Liver (tissue), 9 donors: Measurements from ENCODE around the gene GMDS. TPM values are rescaled to one million over a fixed set of nuclear protein-coding genes. Genes with fewer than 3 reads are reported as not detected.
A peak's percentile ranks its signal among the peaks of the same experiment; 100 is the strongest.

Experiments
- DNase-seq: peaks from one replicate; pipeline ENCODE4 v3.0.0-alpha.2; 2017; ENCODE audit warnings: low spot score
- H3K27ac ChIP-seq, 2 donors: one replicate each; pipeline ENCODE4 v1.7.0; 2013; ENCODE audit warnings: inconsistent platforms in 2 of 2, low read length in 2 of 2, control low read depth in 1 of 2, low read depth in 1 of 2, mild to moderate bottlenecking in 1 of 2
- H3K27me3 ChIP-seq, 4 donors: one replicate each; pipeline versions ENCODE4 v1.6.1 to v1.7.0; 2013; ENCODE audit warnings: low read length in 3 of 4, inconsistent platforms in 1 of 4, mild to moderate bottlenecking in 1 of 4, moderate library complexity in 1 of 4; ENCODE audit not compliant: control insufficient read depth in 4 of 4, insufficient read depth in 4 of 4
- H3K36me3 ChIP-seq, 4 donors: one replicate each; pipeline versions ENCODE4 v1.6.1 to v1.7.0; 2013; ENCODE audit warnings: low read length in 3 of 4, mild to moderate bottlenecking in 3 of 4, low read depth in 1 of 4, moderate library complexity in 1 of 4; ENCODE audit not compliant: control insufficient read depth in 4 of 4, insufficient read depth in 3 of 4
- H3K4me1 ChIP-seq, 4 donors: one replicate each; pipeline versions ENCODE4 v1.6.1 to v1.7.0; 2013; ENCODE audit warnings: low read length in 3 of 4, mild to moderate bottlenecking in 3 of 4, moderate library complexity in 1 of 4; ENCODE audit not compliant: control insufficient read depth in 4 of 4, insufficient read depth in 4 of 4
- H3K4me3 ChIP-seq, 3 donors: one replicate each; pipeline versions ENCODE4 v1.6.1 to v1.7.0; 2013; ENCODE audit warnings: low read length in 3 of 3, control low read depth in 1 of 3, low read depth in 1 of 3, mild to moderate bottlenecking in 1 of 3
- H3K9ac ChIP-seq, 2 donors: one replicate each; pipeline ENCODE4 v1.7.0; 2013; ENCODE audit warnings: low read length in 2 of 2, mild to moderate bottlenecking in 2 of 2, moderate library complexity in 2 of 2, control low read depth in 1 of 2, low read depth in 1 of 2
- H3K9me3 ChIP-seq, 4 donors: one replicate each; pipeline versions ENCODE4 v1.6.1 to v1.7.0; 2013; ENCODE audit warnings: low read length in 3 of 4; ENCODE audit not compliant: control insufficient read depth in 4 of 4
- EGR1 ChIP-seq, 2 donors: IDR thresholded peaks; 2 replicates each; pipeline ENCODE4 v1.6.1; 2016 to 2018; ENCODE audit warnings: antibody characterized with exemption in 2 of 2, low read depth in 2 of 2
- FOXA1 ChIP-seq: IDR thresholded peaks from 2 replicates; pipeline ENCODE4 v1.6.1; 2016; ENCODE audit warnings: antibody characterized with exemption
- FOXA2 ChIP-seq: IDR thresholded peaks from 2 replicates; pipeline ENCODE4 v1.6.1; 2016; ENCODE audit warnings: antibody characterized with exemption
- GABPA ChIP-seq, 2 donors: IDR thresholded peaks in 1 of 2; conservative IDR thresholded peaks in 1 of 2; 2 replicates each; pipeline ENCODE4 v1.6.1; 2016; ENCODE audit warnings: antibody characterized with exemption in 2 of 2, mild to moderate bottlenecking in 1 of 2, moderate library complexity in 1 of 2
- HNF4A ChIP-seq, 2 donors: conservative IDR thresholded peaks; 2 replicates each; pipeline ENCODE4 v1.6.1; 2016; ENCODE audit warnings: antibody characterized with exemption in 2 of 2, mild to moderate bottlenecking in 2 of 2
- HNF4G ChIP-seq: IDR thresholded peaks from 2 replicates; pipeline ENCODE4 v1.6.1; 2016; ENCODE audit warnings: antibody characterized with exemption
- JUND ChIP-seq, 2 donors: IDR thresholded peaks; 2 replicates each; pipeline ENCODE4 v1.6.1; 2016; ENCODE audit warnings: antibody characterized with exemption in 2 of 2
- NR2F2 ChIP-seq: IDR thresholded peaks from 2 replicates; pipeline ENCODE4 v1.6.1; 2016; ENCODE audit warnings: antibody characterized with exemption
- RAD21 ChIP-seq, 2 donors: IDR thresholded peaks; 2 replicates each; pipeline ENCODE4 v1.6.1; 2016; ENCODE audit warnings: antibody characterized with exemption in 2 of 2, mild to moderate bottlenecking in 2 of 2
- RXRA ChIP-seq, 2 donors: IDR thresholded peaks; 2 replicates each; pipeline ENCODE4 v1.6.1; 2017 to 2018; ENCODE audit warnings: antibody characterized with exemption in 2 of 2, mild to moderate bottlenecking in 1 of 2
- SP1 ChIP-seq: IDR thresholded peaks from 2 replicates; pipeline ENCODE4 v1.6.1; 2018; ENCODE audit warnings: antibody characterized with exemption, mild to moderate bottlenecking
- TAF1 ChIP-seq: conservative IDR thresholded peaks from 2 replicates; pipeline ENCODE4 v1.6.1; 2016; ENCODE audit warnings: antibody characterized with exemption, mild to moderate bottlenecking
- YY1 ChIP-seq: IDR thresholded peaks from 2 replicates; pipeline ENCODE4 v1.6.1; 2016; ENCODE audit warnings: antibody characterized with exemption, mild to moderate bottlenecking
- WGBS: extraction: QIAGEN DNeasy Blood & Tissue Kit; methylation state at CpG from one replicate; pipeline ENCODE4 v1.1.7; 2013; 5-methylcytosine and 5-hydroxymethylcytosine counted together
- polyA plus RNA-seq, 2 donors: library from polyadenylated mRNA; stranded (reverse) in 1 of 2; unstranded in 1 of 2; fragments of 200-250 nt in 1 of 2; fragments of >200 nt in 1 of 2; fragmentation: Nextera tagmentation in 1 of 2; extraction: Ambion mirVana in 1 of 2; gene quantifications; one replicate each; pipeline versions ENCODE4 v1.2.1 to v1.2.3, GENCODE V29; 2013 to 2015
- total RNA-seq, 2 donors: library from RNA; depleted of rRNA; stranded (reverse); fragments of >200 nt; gene quantifications; one replicate each; pipeline ENCODE4 v1.2.3, GENCODE V29; 2014
- TF ChIP-seq, protein P1 (sequence below): IDR thresholded peaks from 2 replicates; pipeline ENCODE4 v1.6.1; 2016; ENCODE audit warnings: antibody characterized with exemption
- TF ChIP-seq, protein P2 (sequence below): IDR thresholded peaks from 2 replicates; pipeline ENCODE4 v1.6.1; 2016; ENCODE audit warnings: antibody characterized with exemption
- TF ChIP-seq, protein P3 (sequence below): IDR thresholded peaks from 2 replicates; pipeline ENCODE4 v1.6.1; 2016; ENCODE audit warnings: antibody characterized with exemption
- TF ChIP-seq, protein P4 (sequence below): fragments of 150-350 bp; IDR thresholded peaks from 2 replicates; pipeline ENCODE4 v1.5.1; 2017; ENCODE audit warnings: improper control_type of control experiment, low read depth, low read length; ENCODE audit not compliant: missing input control
- TF ChIP-seq, protein P5 (sequence below): IDR thresholded peaks from 2 replicates; pipeline ENCODE4 v1.6.1; 2016; ENCODE audit warnings: antibody characterized with exemption, mild to moderate bottlenecking
- donor health status: healthy.
- donor health status: healthy.
- donor health status: healthy.
- donor health status: healthy.
- donor health status: healthy.

The GMDS gene
- total and polyA plus RNA-seq, 4 donors = 3.5 to 15.6 (median 13.0) TPM

DNA sequence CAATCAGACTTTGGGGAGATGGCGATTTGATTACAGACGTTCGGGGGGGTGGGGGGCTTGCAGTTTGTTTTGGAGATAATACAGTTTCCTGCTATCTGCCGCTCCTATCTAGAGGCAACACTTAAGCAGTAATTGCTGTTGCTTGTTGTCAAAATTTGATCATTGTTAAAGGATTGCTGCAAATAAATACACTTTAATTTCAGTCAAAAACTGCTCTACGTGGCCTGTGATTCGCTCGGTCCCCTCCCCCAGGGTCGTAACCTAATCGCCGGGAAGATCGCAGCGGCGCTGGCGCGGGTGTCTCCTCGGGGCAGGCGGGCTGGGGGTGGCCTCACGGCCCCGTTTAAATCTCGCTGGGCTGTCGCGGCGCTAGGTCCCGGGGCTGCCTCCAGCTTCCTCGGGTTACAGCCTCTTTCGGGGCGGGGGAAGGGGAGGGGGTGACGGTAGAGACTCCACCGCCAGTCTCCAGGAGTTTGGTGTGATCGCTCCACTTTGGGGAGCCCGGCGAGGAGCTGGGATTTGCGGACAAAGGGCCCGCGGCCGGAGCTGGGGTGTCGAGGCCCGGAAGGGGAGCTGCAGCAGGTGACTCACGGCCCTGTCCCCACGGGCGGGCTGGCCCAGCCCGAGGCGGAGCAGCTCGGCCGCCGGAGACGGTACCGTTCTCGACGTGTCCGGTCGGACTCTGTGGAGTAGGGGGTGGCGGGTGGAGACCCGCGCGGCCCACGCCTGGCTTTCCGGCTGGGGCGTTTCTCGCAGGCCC is 631.5 kb downstream of the GMDS start:
- Histone ChIP-seq H3K9ac (no peak overlapping the region), H3K9me3 (peaks cover 0 to 9% (median 1%) of the 10 kb centered on the region in 4 donors), H3K4me3 (peak overlapping the region in 1 of 3 donors; percentile 20), H3K27ac (no peak overlapping the region), H3K27me3 (peaks cover 2 to 30% (median 4%) of the 10 kb centered on the region in 4 donors), H3K36me3 (no peaks in the 10 kb centered on the region), H3K4me1 (peaks cover 13 to 28% (median 22%) of the 10 kb centered on the region in 4 donors)
- DNase-seq = no peak
- TF ChIP-seq HNF4A (conservative IDR thresholded peaks at IDR 0.05) = no peak
- TF ChIP-seq, protein P1, sequence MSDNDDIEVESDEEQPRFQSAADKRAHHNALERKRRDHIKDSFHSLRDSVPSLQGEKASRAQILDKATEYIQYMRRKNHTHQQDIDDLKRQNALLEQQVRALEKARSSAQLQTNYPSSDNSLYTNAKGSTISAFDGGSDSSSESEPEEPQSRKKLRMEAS = no peak
- no peak for TF ChIP-seq FOXA2
- no peak for TF ChIP-seq RXRA (IDR thresholded peaks at IDR 0.05)
- TF ChIP-seq, protein P2, sequence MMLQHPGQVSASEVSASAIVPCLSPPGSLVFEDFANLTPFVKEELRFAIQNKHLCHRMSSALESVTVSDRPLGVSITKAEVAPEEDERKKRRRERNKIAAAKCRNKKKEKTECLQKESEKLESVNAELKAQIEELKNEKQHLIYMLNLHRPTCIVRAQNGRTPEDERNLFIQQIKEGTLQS = no peak
- TF ChIP-seq NR2F2 = no peak
- TF ChIP-seq EGR1 (IDR thresholded peaks at IDR 0.05; ENCODE audit: low read depth in 2 of 2) = no peak
- TF ChIP-seq, protein P3, sequence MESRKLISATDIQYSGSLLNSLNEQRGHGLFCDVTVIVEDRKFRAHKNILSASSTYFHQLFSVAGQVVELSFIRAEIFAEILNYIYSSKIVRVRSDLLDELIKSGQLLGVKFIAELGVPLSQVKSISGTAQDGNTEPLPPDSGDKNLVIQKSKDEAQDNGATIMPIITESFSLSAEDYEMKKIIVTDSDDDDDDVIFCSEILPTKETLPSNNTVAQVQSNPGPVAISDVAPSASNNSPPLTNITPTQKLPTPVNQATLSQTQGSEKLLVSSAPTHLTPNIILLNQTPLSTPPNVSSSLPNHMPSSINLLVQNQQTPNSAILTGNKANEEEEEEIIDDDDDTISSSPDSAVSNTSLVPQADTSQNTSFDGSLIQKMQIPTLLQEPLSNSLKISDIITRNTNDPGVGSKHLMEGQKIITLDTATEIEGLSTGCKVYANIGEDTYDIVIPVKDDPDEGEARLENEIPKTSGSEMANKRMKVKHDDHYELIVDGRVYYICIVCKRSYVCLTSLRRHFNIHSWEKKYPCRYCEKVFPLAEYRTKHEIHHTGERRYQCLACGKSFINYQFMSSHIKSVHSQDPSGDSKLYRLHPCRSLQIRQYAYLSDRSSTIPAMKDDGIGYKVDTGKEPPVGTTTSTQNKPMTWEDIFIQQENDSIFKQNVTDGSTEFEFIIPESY = no peak
- TF ChIP-seq YY1 = no peak
- TF ChIP-seq, protein P4, sequence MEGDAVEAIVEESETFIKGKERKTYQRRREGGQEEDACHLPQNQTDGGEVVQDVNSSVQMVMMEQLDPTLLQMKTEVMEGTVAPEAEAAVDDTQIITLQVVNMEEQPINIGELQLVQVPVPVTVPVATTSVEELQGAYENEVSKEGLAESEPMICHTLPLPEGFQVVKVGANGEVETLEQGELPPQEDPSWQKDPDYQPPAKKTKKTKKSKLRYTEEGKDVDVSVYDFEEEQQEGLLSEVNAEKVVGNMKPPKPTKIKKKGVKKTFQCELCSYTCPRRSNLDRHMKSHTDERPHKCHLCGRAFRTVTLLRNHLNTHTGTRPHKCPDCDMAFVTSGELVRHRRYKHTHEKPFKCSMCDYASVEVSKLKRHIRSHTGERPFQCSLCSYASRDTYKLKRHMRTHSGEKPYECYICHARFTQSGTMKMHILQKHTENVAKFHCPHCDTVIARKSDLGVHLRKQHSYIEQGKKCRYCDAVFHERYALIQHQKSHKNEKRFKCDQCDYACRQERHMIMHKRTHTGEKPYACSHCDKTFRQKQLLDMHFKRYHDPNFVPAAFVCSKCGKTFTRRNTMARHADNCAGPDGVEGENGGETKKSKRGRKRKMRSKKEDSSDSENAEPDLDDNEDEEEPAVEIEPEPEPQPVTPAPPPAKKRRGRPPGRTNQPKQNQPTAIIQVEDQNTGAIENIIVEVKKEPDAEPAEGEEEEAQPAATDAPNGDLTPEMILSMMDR = no peak
- no peak for TF ChIP-seq SP1
- TF ChIP-seq JUND (IDR thresholded peaks at IDR 0.05) = no peak
- no peak for TF ChIP-seq GABPA (IDR thresholded peaks at IDR 0.05 in 1 of 2, conservative IDR thresholded peaks at IDR 0.05 in 1 of 2)
- no peak for TF ChIP-seq TAF1
- no peak for TF ChIP-seq FOXA1
- no peak for TF ChIP-seq HNF4G
- no peak for TF ChIP-seq RAD21 (IDR thresholded peaks at IDR 0.05)
- TF ChIP-seq, protein P5, sequence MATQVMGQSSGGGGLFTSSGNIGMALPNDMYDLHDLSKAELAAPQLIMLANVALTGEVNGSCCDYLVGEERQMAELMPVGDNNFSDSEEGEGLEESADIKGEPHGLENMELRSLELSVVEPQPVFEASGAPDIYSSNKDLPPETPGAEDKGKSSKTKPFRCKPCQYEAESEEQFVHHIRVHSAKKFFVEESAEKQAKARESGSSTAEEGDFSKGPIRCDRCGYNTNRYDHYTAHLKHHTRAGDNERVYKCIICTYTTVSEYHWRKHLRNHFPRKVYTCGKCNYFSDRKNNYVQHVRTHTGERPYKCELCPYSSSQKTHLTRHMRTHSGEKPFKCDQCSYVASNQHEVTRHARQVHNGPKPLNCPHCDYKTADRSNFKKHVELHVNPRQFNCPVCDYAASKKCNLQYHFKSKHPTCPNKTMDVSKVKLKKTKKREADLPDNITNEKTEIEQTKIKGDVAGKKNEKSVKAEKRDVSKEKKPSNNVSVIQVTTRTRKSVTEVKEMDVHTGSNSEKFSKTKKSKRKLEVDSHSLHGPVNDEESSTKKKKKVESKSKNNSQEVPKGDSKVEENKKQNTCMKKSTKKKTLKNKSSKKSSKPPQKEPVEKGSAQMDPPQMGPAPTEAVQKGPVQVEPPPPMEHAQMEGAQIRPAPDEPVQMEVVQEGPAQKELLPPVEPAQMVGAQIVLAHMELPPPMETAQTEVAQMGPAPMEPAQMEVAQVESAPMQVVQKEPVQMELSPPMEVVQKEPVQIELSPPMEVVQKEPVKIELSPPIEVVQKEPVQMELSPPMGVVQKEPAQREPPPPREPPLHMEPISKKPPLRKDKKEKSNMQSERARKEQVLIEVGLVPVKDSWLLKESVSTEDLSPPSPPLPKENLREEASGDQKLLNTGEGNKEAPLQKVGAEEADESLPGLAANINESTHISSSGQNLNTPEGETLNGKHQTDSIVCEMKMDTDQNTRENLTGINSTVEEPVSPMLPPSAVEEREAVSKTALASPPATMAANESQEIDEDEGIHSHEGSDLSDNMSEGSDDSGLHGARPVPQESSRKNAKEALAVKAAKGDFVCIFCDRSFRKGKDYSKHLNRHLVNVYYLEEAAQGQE = no peak
- 8% methylated on average over 60 of the region's 60 CpGs for WGBS
